Fibroblast of skin of abdomen (primary cell): ENCODE data around the gene NEDD4L.

Experiments
- DNase-seq: peaks from one replicate; pipeline ENCODE4 v3.0.0-alpha.2; 2013

NEDD4L gene

GRCh38 chr18:58323866-58324762, 280.1 kb downstream of the NEDD4L start:
- no peak for DNase-seq

GRCh38 chr18:58324824-58325480, 280.9 kb downstream of the NEDD4L start:
- peak; percentile 79 for DNase-seq

- DNase-seq = peak; percentile 71
These were observed 281.5 kb downstream of the NEDD4L start for GRCh38 chr18:58325494-58325893.

- no peak for DNase-seq
These were observed 290.0 kb downstream of the NEDD4L start for GRCh38 chr18:58334061-58334460.

- no peak for DNase-seq
These were observed 291.2 kb downstream of the NEDD4L start for GRCh38 chr18:58335223-58335622.

- peak; percentile 40 for DNase-seq
These were observed 291.8 kb downstream of the NEDD4L start for GRCh38 chr18:58335821-58336220.

- no peak for DNase-seq
These were observed 292.6 kb downstream of the NEDD4L start for GRCh38 chr18:58336605-58337004.

- no peak for DNase-seq
These were observed 293.3 kb downstream of the NEDD4L start for GRCh38 chr18:58337285-58337684.

- peak; percentile 60 for DNase-seq
These were observed 293.7 kb downstream of the NEDD4L start for GRCh38 chr18:58337686-58338085.

- no peak for DNase-seq
These were observed 294.1 kb downstream of the NEDD4L start for GRCh38 chr18:58338141-58338540.

- DNase-seq = peak; percentile 71
These were observed 295.1 kb downstream of the NEDD4L start for GRCh38 chr18:58338961-58339592.

GRCh38 chr18:58339890-58340289, 295.9 kb downstream of the NEDD4L start:
- no peak for DNase-seq

- DNase-seq = no peak
These were observed 297.9 kb downstream of the NEDD4L start for GRCh38 chr18:58341916-58342315.

GRCh38 chr18:58344080-58344670, 300.1 kb downstream of the NEDD4L start:
- no peak for DNase-seq

- DNase-seq = no peak
These were observed 300.9 kb downstream of the NEDD4L start for GRCh38 chr18:58344861-58345463.

GRCh38 chr18:58345875-58346274, 301.8 kb downstream of the NEDD4L start:
- no peak for DNase-seq

GRCh38 chr18:58347135-58347534, 303.1 kb downstream of the NEDD4L start:
- DNase-seq = no peak

- no peak for DNase-seq
These were observed 304.5 kb downstream of the NEDD4L start for GRCh38 chr18:58348517-58348916.

- no peak for DNase-seq
These were observed 304.9 kb downstream of the NEDD4L start for GRCh38 chr18:58348951-58349350.

GRCh38 chr18:58349650-58350049, 305.6 kb downstream of the NEDD4L start:
- DNase-seq = no peak

- DNase-seq = peak; percentile 73
These were observed 306.5 kb downstream of the NEDD4L start for GRCh38 chr18:58350526-58350925.

GRCh38 chr18:58351776-58352175, 307.8 kb downstream of the NEDD4L start:
- DNase-seq = no peak

GRCh38 chr18:58353581-58353980, 309.6 kb downstream of the NEDD4L start:
- no peak for DNase-seq
